Inflammatory macrophage (primary cell): Measurements from ENCODE around the gene HSFX3.
A peak's percentile ranks its signal among the peaks of the same experiment; 100 is the strongest.
"Not testable (repeated sequence)": the region's sequence is repeated elsewhere in the genome, so short reads cannot be mapped to it uniquely, and the experiment has no call there.

Experiments
- DNase-seq, 2 donors: peaks; one replicate each; pipeline ENCODE4 v3.0.0-alpha.2; 2020 to 2022
- total RNA-seq, 18 experiments: gene quantifications; one replicate each; lab custom pipeline; 2026; ENCODE audit warnings: mixed read lengths in 6 of 18, inconsistent platforms in 2 of 18; lab: John Stamatoyannopoulos, UW

Gene HSFX3, protein sequence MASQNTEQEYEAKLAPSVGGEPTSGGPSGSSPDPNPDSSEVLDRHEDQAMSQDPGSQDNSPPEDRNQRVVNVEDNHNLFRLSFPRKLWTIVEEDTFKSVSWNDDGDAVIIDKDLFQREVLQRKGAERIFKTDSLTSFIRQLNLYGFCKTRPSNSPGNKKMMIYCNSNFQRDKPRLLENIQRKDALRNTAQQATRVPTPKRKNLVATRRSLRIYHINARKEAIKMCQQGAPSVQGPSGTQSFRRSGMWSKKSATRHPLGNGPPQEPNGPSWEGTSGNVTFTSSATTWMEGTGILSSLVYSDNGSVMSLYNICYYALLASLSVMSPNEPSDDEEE
- 0 to 0.03 (median 0) reads per million in 18 experiments for total RNA-seq

- not testable (repeated sequence) for DNase-seq
Observed at GRCh38 chrX:149549701-149550100, at the start of gene HSFX3. Gene HSFX3 (minus strand): TSS chrX:149549924. CDS start chrX:149549852, 72 bp downstream.

GRCh38 chrX:149598603-149599002, 48.9 kb upstream of the HSFX3 start:
- not testable (repeated sequence) for DNase-seq

GRCh38 chrX:149595943-149596342, 46.2 kb upstream of the HSFX3 start:
- DNase-seq, result not testable (repeated sequence)

DNA sequence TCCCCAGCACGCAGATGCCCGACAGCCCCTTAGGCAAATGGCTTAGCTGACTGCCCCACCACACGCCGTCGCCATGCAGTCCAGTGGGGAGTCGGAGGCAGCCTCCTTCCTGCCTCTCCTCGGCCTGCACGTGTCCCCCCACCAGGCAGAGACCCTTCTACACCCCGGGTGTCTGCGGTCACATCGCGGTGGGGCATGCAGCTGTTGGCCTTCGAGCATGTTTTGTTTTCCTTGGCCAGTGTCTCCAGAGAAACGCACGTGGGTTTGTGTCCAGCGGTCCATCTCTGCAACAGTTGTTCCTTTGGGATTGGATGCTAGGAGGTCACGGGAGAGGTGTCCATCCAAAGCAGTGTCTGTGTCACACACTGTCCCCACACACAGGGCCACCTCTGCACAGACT, 45.5 kb upstream of the HSFX3 start, which contains the start of gene HSFX2:
TSS of gene HSFX2 (minus strand) at position 101 of the 400 bp plus-strand sequence. CDS start 614 bp downstream, outside the sequence.
- DNase-seq, result not testable (repeated sequence)

DNA sequence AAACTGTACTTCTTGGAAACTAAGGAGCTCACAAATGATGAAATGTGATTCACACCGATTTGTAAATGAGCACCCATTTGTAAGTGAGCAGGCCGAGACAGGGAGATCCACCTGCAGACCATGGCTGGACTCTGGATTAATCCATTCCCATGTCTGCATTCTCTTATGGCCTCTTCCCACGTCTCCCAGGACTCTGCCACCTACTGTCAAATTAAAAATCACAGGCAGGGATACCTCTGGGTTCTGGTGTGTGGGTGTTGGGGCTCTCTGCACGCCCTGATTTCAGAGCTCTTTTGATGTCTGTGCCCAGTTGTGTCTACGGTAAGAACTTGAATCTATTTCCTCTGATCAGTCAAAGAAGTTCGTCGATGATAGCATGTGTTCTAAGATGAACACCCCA, 41.3 kb upstream of the HSFX3 start:
- DNase-seq, result not testable (repeated sequence)

- not testable (repeated sequence) for DNase-seq
Observed at GRCh38 chrX:149587359-149587758, 37.6 kb upstream of the HSFX3 start, which contains the start of gene MAGEA9B. Gene MAGEA9B (minus strand): TSS chrX:149587459. CDS start chrX:149583179, 4,280 bp downstream.

DNA sequence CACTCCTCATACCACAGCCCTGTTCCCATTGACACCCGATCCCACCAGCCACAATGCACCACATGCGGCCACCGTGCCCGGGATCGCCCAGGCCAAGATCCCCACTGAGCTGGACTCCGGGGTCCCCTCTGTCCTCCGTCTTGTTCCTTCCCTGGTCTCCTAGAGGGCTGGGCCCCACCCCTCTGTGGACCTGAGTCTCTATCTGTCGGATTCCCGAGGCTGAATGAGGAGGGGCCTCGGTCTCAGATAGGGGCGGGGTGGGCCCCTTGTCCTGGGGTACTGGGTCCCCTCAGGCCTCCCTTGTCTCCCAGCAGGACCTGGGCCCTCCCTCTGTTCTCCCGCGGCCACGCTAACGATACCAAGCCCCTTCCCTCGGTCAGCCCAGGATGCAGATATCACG, 35.9 kb upstream of the HSFX3 start:
- DNase-seq, result not testable (repeated sequence)

DNA sequence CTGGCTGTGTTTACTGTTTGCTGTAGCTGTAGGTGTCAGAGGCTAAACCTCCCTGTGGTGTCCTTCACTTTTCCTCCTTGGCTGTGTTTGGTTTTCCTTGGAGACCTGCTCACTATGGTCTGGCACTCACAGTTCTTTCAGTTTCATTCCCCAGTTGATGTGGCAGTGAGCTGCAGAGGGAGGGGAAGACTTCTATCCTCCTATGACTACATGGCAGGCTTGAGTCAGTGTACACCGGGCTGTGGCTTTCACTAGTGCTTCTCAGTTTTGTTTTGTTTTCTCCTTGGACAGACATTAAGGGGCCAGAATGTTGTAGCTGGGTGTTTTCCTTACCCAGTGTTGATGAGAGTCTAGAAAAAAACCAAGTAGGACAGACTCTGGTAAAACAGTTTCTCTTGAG, 23.7 kb upstream of the HSFX3 start:
- not testable (repeated sequence) for DNase-seq

GRCh38 chrX:149572743-149573142, 23.0 kb upstream of the HSFX3 start:
- DNase-seq, result no peak

DNA sequence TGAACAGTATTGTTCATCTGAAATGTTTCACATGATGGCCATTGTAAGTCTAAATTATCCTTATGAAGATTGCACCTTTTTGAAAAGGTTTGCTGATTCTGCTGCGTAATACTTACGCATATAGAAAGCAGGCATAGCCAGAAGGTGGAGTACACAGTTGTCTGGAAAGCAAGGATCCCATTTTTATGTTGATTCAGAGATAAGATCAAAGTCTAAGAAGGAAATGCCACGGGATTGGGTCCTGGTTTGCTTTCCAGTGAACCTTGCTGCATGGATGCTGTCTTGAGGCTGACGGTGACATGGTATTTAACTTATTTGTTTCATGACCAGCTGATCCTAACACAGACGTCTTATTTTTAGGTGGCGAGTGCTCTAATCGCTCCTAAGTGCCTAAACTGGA, 22.0 kb upstream of the HSFX3 start:
- DNase-seq, result no peak

DNA sequence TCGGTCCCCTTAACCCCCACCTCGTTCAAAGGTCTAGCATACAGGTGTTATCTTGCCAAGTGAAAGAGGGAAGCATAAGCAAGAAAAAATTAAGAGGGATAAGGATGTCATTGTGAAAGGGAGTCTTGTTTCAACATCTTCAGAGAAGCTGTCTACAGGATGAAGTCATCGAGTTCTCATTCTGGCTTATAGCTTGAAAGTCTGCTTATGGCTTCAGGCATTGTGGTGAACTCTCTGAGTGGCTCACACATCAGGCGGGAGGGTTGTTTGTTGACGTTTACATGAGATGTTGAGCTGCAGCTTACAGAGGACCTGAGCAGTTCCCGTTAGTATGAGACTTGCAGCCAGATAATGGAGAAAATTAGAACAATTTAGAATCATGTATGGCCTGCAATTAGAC, 20.9 kb upstream of the HSFX3 start:
- DNase-seq, result peak in 1 of 2 donors; percentile 2

GRCh38 chrX:149569770-149570169, 20.0 kb upstream of the HSFX3 start:
- DNase-seq, result no peak

- no peak for DNase-seq
Observed at GRCh38 chrX:149568701-149569296, 19.1 kb upstream of the HSFX3 start.

DNA sequence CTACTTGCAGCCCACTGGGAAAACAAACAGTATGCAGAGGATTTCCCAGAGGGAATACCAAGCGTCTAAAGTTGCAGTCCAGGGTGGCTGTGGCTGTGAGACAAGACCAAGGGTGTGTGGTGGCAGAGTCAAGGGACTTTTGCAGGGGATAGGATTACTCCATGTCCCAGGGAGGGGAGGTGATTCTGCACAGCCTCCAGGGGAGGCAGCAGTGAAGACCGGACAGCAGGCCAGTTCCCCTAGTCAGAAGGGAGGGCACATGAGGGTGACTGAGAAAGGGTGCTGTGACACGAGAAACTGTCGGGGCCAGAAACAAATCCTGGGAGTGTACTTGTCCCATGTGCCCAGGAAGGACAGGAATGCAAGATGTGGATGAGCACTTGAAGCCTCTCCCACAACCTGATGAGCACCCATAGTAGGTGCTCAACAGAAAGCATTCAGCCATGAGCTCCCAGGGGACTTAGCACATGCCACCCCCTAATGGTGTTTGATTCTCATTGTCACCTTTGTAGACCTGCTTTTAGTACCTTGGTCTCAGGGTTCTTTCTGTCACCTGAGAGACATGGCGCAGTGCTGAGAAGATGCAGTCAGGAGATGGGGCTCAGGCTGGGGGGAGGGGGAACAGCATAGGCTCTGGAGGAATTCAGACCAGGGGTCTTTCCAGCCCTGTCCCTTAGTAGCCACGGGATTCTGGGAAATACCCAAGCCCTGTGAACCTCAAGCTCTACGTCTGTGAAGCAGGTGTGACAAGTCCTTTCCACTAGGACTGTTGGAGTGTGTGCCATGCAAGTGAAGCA, 18.1 kb upstream of the HSFX3 start:
- no peak for DNase-seq

GRCh38 chrX:149563359-149563758, 13.6 kb upstream of the HSFX3 start:
- no peak for DNase-seq

- DNase-seq, result not testable (repeated sequence)
Observed at GRCh38 chrX:149555251-149555650, 5.5 kb upstream of the HSFX3 start.

GRCh38 chrX:149551939-149552248, 2.2 kb upstream of the HSFX3 start:
- DNase-seq, result not testable (repeated sequence)

DNA sequence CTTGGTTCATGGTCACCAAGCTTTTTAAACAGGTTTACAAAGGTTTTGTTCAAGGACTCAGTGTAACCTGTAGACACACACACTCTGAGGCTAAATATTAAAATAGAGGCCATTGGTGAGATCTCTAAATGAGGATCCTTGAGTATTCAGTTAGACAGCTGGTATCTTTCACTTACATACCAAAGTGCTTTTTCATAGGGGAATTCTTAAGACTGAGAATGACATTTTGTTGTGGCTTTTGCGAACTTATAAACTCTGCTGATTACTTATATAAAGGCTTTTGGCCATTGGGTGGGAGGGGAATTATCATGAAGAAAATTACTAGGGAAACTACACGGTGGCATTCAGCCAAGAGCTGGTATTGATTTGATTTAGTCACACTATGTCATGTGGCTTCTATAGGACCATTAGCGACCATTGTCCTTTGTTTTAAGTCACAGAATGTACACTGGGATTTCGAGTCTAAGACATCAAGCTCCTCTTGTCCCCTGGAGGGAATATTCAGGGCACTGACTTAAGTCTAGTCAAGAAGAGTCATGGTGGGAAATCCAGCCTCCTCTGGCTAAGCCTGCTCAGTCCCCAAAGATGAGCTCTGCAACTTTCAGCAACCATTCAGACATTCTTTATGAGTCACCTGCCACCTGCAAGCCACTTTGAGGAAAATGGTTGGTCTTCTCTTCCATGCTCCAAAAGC, 1.7 kb upstream of the HSFX3 start:
- not testable (repeated sequence) for DNase-seq

- not testable (repeated sequence) for DNase-seq
Observed at GRCh38 chrX:149550454-149550853, 730 bp upstream of the HSFX3 start.

DNA sequence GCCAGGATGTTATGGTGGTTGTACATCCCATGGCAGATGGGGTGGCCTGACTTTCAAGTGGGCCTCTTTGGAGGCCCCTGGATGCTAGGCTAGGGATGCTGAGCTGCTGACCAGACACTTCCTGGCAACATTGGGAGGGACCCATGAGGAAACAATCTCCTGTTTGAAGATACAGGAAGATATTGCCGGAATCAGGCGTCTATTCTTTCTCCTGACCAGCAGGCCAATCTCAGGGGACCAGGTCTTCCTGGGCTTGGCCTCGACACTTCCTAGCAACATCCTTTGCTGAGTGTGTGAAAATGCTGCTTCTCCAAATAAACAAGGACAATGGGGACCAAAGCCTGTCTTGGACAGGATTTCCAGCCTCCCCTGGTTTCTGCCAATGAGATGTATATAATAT, 1.9 kb downstream of the HSFX3 start:
- DNase-seq, result not testable (repeated sequence)

GRCh38 chrX:149546962-149547361, 2.8 kb downstream of the HSFX3 start:
- DNase-seq, result not testable (repeated sequence)
